Left lobe of liver (tissue), 2 donors: ENCODE data around the gene TMEM207. TPM values are rescaled to one million over a fixed set of nuclear protein-coding genes. Genes with fewer than 3 reads are reported as not detected.
A peak's percentile ranks its signal among the peaks of the same experiment; 100 is the strongest.

ENCODE experiments used
- ATAC-seq: fragments of 200-7000 bp; cut with Tn5 transposase; one replicate; pipeline ENCODE4 v1.9.1; 2020; ENCODE audit warnings: mild to moderate bottlenecking, moderate library complexity
- DNase-seq: peaks from one replicate; pipeline ENCODE4 v3.0.0-alpha.2; 2020; ENCODE audit warnings: low spot score
- total RNA-seq: library from RNA; stranded (reverse); gene quantifications from one replicate; pipeline ENCODE4 v1.2.1, GENCODE V29; 2021
- donor health status: DM: no; HTN: no; CAD: no; lungs with moderate emphysema.
- donor health status: DM: no; HTN: yes; CAD: no.

The TMEM207 gene
- total RNA-seq, 1 donor from 2014 or later: not detected

DNA sequence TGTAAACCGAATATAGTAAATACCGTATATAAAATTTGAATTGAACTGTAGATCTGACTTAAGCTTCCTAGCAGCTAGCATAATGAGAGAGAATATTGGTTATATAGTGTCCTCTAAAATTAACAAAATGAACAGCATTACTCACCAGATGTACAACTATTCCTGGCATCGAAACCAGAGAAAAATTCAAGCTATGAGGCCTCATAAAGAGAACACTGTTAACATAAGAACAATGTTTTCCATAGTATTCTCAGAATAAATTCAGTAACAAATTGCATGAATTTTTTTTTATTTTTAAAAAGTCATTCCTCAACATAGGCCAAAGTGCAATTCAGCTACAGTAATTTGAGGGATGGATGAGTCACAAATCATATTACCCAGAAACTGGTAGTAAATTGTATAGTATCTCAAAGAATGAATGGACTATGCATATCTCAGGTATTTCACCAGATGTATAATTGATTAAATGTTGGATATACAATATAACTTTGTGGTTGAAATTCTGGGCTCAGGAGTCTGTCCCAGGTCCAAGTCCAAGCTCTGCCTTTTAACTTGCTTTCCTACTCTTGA is 5.0 kb downstream of the TMEM207 start:
- DNase-seq: no peak
- no peak for ATAC-seq

DNA sequence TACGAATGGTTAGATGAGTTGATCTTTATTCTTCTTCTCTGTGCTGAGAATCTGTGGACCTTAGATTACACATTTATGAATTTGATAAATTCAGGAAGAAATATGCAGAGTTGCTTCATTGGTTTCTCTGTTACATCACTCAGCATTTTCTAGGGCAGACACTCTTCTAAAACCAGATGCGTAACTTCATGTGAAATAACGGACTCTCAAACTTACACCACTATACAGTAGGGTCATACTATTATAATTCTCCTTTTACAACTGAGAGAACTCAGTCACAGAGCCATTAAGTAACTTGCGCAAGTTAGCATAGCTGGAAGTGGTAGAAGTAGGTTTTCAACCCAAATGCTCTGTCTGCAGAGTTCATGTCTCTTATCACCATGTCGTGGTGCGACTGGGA is 5.7 kb downstream of the TMEM207 start:
- DNase-seq (no peak), ATAC-seq (no peak)

DNA sequence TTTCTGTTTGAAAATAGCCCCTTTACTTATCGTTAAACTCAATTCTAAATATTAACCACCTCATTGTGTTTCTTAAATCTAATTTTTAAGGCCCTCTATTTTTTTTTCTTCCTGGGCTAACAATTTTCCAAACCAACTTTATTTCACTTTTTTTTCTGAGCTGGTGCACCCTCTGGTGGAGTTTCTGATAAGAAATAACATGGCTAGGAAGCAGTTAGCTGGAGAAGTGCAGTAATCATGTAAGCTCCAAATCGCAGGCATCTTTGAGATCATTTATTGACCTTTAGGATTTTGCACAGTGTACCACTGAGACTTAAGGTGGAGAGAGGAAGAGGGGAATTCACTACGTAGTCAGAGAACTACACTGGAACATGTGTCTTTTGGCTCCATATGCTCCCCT is 6.4 kb downstream of the TMEM207 start:
- DNase-seq: no peak
- ATAC-seq: peak; percentile 60

DNA sequence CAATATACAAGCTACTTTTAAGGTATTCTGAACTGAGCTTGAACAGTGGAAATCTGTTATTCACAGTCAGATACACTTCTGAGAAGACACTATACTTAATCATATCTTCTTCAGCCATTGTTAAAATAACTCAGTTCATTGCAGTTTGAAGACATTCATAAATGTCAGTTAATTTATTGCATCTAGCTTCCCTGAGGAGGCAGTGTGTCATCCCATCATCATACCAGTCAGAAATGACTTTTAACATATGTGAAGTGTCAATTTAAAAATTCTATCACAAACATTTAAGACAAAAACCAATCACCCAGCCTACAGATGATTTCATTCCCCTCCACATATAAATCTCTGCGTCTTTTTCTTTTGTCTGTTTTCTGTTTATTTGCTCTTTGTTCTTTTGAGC is 7.5 kb downstream of the TMEM207 start:
- no peak for ATAC-seq
- no peak for DNase-seq

DNA sequence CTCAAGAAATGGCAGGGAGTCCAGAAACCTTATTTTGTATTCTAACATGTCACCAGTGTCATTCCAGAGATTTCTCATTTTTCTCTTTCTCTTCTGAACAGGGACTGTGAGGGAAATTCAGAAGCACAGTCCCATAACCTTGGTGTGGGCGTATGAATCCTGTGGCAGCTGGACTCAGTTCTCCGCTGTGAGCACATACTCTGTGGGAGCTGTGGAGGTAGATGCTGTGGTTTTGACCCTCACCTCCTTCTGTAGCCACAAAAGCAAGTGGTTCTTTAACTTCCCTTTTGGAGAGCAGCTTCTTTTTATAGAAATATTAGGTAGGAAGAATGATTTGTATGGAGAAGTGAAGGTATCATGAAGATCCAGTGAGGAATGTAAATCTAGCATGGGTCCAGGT is 13.4 kb downstream of the TMEM207 start:
- no peak for DNase-seq
- ATAC-seq: no peak

DNA sequence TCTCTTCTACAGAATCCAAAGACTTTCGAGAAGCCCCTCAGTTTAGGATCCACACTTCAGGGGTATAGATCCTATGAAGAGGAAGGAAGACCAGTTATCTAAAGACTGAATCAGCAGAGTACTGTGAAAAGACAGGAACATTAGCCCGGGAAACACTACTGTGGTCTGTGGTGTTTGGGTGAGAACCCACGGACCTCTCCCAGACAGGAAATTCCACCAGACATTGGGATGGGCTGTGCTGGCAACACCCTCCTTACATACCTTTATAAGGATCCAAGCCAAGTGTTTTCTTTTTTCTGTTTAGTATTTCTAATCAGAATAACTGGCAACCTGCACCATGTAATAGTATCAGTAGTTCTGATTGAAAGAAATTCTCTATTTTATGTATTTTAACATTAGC is 14.1 kb downstream of the TMEM207 start:
- DNase-seq: no peak
- no peak for ATAC-seq

DNA sequence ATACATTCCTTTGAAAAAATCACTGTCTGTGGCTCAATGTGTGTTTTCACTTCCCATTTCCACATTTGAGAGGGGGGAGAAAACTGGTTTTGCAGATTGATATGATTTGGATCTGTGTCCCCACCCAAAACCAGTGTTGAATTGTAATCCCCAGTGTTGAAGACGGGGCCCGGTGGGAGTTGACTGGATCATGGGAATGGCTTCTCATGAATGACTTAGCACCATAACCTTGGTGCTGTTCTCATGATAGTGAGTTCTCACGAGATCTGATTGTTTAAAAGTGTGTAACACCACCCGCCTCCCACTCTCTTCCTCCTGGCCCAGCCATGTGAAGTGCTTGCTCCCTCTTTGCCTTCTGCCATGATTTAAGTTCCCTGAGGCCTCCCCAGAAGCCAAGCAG is 16.1 kb downstream of the TMEM207 start:
- ATAC-seq: no peak
- no peak for DNase-seq

DNA sequence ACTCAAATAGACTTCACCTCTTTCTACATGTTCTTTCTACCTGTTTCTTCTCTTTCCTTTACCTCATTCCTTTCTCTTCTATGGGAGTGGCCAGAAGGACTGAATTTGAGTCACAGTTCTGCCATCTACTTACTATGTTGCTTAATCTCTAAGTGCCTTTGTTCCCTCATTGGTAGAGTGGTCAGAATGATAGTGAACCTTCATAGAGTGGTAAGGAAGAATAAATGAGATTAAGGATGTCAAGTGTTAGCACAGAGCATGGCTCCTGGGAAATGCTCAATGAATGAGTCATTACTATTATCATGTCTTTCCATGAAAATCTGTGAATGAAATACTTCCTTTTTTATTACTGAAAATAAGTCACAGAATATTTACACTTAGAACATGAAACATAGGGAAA is 17.5 kb downstream of the TMEM207 start:
- DNase-seq: no peak
- ATAC-seq: no peak

DNA sequence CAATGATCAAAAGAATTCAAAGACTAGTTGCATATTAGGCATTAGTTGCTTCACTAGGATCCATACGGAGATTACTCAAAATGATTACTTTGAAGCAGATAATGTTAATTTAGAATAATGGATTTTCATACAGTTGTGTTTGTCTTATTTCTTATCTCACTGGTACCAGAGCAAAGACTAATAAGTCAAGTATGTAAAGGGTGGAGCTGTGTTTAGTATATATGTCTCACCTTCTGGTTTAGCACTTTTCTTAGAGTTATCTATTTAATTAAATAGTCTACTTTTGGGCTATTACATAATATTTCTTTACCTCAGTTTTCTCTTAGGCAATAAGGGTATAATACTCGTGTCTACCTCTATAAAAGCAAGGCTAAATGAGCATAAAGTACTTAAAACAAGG is 18.8 kb downstream of the TMEM207 start:
- no peak for DNase-seq
- ATAC-seq: no peak

DNA sequence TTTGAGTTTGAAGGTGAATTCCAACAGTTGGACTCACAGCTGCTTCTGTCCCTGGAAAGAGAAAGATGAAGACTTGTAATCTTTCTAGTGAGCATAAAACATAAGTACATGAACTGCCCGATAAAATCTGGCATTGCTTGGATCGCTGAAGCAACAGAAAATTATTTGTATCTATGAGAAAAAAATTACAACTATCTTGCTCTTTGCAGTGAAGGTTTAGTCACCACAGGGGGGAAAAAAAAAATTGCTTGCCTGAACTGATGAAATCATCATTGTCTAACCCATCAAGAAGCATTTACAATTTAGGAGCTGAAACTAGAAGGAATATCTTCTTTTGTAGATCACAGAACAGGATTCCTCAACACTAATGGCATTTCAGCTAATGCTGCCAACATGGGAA is 20.0 kb downstream of the TMEM207 start:
- no peak for DNase-seq
- ATAC-seq: no peak

DNA sequence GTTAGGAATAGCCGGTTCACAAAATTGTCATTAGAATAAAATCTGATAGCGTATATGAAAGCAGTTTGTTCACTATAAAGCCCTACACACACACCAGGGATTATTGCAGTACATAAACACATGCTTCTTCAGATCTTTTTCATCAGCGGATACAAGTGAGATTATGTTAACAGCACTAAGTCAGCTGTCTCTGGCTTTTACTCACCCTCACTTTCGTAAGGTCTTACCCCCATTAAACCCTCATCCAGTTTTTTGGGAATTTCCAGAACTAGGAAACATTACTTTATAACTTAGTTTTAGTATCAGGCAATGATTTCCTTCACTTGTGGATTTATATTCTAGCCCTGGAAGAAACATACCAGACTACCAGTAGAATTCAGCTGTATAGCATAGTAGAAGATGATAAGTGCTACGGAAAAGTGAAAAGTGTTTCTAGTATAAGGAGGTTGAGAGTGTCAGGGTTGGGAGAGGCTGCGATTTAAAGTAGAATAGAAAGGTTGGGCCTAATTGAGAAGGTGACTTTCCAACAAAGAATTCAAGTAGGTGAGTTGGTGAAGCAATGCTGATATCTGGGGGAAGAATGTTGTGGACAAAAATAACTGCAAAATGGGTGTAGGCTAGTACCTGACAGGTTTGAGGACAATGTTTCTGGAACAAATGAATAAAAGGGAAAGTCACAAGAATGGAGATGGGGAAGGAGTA is 22.7 kb downstream of the TMEM207 start:
- no peak for ATAC-seq
- DNase-seq: no peak

DNA sequence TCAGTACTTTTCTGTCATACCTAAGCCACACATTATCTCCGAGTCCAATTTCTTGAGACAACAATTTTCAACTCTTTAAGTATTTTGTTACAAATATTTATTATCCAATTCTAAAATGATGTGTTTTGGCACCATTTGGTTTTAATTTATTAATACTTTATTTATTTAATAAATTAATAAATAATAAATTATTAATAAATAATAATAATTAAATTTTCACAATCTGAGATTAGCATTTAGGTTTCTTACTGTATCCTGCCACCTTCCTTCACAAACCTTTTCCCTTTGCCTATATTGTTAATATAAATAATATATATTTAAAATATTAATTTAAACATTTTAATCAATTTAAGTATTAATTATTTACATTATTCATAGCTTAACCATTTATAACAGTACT is 23.9 kb downstream of the TMEM207 start:
- DNase-seq (no peak), ATAC-seq (no peak)

DNA sequence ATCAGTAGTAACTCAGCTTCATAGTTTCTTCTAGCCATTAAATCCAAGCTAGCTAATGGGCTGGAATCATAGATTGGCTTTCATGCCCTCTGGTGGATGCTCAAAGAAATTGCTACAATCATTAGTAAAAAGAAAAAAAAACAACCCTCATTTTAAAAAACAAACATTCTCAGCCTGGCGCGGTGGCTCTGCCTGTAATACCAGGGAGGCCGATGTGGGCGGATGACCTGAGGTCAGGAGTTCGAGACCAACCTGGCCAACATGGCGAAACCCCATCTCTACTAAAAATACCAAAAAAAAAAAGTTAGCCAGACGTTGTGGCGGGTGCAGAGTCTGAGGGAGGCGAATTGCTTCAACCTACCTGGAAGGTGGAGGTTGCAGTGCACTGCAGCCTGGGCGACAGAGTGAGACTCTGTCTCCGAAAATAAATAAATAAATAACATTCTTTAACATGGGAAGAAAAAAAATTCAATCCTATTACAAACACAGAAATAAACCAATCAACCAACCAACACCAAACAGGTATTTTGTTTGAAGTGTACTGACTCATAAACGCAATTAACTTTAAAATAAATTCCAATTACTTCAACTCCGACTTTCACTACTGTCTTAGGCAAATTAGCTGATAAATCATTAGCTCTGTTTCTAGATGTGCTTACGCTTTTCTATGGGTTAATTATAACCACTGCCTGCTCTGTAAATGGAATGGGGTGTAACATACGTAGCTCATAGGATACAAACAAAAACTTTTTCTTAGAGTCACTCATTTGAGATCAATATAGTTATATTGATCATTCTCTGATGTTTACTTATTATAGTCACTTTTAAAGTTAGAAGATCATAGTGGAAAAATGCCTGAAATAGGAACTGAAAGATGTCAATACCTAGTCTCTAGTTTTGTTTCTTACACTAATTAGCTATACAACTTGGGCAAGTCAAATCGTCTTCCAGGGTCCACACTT is 24.9 kb downstream of the TMEM207 start:
- DNase-seq: peak; percentile 68
- peak; percentile 98 for ATAC-seq

DNA sequence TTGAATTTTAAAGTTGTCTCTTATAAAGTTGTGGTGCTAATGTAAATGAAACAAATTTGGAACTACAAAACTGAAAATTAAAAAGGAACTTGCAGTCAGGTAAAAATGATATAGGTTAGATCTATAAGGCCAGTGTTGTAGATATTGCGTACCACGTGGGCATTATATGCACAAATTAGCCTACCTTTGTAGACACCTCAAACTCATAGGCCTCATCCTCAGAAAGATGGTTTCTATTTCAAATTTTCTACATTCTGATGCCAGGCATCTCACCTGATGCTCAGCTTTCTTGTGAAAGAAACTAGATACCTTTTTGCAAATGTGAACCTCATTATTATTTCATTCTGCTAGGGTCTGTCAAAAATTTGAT is 25.6 kb downstream of the TMEM207 start:
- ATAC-seq: peak; percentile 12

DNA sequence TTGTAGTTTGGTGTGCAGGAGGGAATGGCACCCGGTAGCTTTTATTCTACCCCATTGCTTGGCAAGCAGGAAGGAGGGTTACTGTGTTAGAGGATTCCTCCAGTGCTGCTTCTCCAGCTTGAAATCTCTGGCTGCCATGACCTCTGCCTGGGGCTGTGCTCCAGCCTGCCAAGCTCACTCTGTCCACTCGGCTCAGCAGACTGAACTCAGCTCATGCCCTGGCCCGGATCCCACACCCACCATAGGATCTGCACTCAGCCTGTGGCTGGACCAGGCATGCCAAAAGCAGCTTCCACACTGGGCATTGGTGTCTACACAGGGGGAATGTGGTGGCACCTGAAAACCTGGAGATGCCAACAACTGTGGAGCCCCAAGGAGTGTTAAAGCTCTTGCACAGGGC is 35.4 kb downstream of the TMEM207 start:
- no peak for ATAC-seq
- DNase-seq: no peak

More for the DNA sequence above, 25.6 kb downstream of the TMEM207 start:
- no peak for DNase-seq

DNA sequence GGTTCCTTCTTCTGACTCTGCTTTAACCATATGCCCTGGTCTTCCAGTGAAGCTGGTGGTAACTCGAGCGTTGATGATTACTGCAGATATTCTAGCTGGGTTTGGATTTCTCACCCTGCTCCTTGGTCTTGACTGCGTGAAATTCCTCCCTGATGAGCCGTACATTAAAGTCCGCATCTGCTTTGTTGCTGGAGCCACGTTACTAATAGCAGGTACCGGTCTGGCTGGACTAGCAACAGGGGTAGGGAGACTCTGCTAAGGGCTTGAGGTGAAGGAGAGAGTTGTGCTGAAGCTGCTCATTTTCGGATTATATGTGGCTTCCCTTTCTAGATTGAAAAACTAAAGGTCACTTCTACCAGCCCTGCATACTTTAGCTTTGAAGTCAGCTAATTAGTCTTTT is 45.0 kb downstream of the TMEM207 start:
- DNase-seq (no peak), ATAC-seq (no peak)

DNA sequence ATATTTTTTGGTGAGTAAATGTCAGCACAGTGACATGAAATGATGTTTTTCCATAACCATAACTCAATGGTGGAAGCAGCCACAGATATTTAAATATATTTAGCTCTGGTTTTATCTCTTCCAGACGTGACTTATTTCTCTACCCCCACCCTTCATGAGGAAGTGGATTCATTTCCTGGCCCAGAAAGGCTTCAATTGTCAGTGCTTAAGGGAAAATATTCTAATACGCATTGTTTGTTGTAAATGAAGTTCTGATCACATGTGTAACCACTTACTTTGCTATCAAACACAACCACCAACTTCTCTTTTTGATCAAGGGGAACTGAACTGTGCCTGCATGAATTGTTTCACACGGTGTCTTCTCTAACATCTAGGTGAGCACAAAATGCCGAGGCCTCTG is 47.7 kb downstream of the TMEM207 start:
- DNase-seq: no peak
- ATAC-seq: no peak

DNA sequence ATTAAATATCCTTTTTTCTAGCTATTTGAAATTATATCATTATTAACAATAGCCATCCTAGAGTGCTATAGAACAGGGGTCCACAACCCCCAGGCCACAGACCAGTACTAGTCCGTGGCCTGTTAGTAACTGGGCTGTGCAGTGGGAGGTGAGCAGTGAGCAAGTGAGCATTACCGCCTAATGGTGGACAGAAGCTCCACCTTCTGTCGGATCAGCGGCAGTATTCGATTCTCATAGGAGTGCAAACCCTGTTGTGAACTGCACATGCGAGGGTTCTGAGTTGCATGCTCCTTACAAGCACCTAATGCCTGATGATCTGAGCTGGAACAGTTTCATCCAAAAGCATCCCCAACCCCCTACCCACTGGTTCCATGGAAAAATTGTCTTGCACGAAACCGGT is 50.0 kb downstream of the TMEM207 start:
- DNase-seq (no peak), ATAC-seq (no peak)

DNA sequence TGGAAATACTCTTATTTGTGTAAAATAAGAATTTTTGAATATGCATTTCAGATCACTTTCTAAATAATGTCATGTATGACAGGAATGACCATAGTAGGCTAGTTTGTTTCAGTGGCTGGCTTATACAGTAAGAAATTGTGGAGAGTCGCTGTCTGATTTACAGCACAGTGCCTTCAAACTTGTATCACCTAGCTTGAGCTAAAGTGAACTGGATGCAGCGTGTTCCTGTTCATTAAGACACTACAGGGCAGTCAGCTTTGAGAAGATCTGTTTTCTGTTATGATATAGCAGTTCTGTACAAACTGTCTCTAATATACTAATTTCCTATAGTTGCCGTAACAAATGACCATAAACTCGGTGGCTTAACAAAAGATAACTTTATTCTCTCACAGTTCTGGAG is 51.8 kb downstream of the TMEM207 start:
- ATAC-seq: no peak
- no peak for DNase-seq

DNA sequence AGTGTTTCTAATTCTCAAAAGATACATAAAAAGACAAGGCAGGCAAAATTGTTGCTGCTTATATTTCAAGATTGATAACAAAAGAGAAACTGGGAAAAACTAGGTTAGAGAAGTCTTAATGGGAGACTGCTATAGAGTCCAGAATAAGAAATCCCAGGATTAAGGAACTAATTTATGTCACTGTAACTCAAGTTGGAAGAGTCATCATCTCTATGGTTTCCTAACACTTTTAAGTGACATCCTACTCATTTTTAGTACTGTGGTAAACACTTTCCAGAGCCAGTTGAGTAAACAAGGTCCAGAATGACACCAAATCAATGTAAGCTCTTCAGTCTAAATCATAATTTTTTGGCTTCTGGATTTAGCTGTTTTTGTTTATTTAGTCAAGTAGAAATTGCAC is 53.7 kb downstream of the TMEM207 start:
- DNase-seq (no peak), ATAC-seq (no peak)

DNA sequence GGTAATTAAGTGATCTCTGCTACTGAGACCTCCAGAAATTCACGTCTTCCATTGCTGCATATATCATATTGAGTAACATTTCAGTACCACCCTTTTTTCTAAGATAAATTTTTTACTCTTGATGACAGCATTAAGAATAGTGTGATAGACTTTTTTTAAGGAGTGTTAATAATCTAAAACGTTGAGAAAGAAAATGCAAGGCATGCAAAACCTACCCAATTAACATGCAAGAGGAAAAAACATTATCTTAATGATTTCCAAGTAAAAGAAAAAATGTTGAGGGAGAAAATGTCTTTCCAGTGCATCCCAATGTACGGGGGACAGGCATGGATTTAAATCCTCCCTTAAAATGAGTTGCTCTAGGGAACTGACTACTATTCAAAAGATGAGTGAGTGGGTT is 61.0 kb downstream of the TMEM207 start:
- DNase-seq: no peak
- no peak for ATAC-seq

DNA sequence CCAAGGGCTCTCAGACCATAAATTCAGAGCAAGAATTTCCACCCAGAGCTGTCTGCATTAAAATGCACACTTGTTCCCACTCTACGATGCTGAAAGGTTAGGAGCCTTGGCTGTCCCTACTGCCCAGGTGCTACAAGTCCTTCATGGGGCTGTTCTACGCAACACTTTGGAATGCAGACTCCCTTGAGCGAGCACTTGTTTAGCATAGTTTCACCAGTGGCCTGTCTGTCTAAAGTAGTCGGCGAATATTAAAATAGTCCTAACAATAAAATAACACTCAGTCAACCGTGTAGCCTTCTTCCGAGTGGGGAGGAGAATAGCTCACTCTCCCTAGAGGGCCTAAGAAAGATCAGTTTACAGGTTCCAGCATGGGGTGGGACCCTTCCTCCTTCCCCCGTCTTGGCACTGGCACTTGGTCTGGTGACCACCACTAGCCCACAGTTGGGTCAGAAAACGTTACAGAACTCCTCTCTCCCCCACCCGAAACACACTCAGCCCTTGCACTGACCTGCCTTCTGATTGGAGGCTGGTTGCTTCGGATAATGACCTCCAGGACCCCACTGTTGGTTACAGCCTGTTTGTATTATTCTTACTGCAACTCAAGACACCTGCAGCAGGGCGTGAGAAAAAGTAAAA is 62.0 kb downstream of the TMEM207 start, which contains the start of gene CLDN16:
TSS of gene CLDN16 (plus strand) at position 586 of the 636 bp plus-strand sequence. CDS start 167 bp downstream, outside the sequence.
- DNase-seq (no peak), ATAC-seq (no peak)
